Measurements from ENCODE around the gene EVI2A. TPM values are rescaled to one million over a fixed set of nuclear protein-coding genes. Genes with fewer than 3 reads are reported as not detected.

Gene EVI2A
- total RNA-seq, 1 donor from 2014 or later, result 1.1 TPM

- Mint-ChIP-seq H3K27me3 (ENCODE audit: low read depth, unreplicated experiment) (no peaks in the 10 kb centered on the region), H3K4me3 (ENCODE audit: unreplicated experiment) (no peak overlapping the region), H3K9me3 (ENCODE audit: unreplicated experiment) (no peaks in the 10 kb centered on the region), H3K36me3 (ENCODE audit: low read depth, unreplicated experiment) (peaks cover 6% of the 10 kb centered on the region), H3K27ac (ENCODE audit: unreplicated experiment) (no peak overlapping the region), H3K4me1 (ENCODE audit: low read depth, unreplicated experiment) (peaks cover 19% of the 10 kb centered on the region)
- DNase-seq (ENCODE audit: low read depth) (peak; percentile 41), FAIRE-seq (no peak)
- Histone ChIP-seq H3K4me3 (ENCODE audit: insufficient read depth, low read depth, low read length) (no peak overlapping the region), H3K4me1 (ENCODE audit: insufficient read depth, low read length) (no peaks in the 10 kb centered on the region), H3K27me3 (ENCODE audit: insufficient read depth, low read length) (no peaks in the 10 kb centered on the region), H3K4me2 (ENCODE audit: low read length) (no peak overlapping the region), H3K36me3 (ENCODE audit: insufficient read depth, low read length) (peaks cover 3% of the 10 kb centered on the region), H2AFZ (ENCODE audit: low read depth, low read length) (no peak overlapping the region), H3K27ac (ENCODE audit: low read depth, low read length) (no peak overlapping the region), H3K79me2 (ENCODE audit: insufficient read depth, low read length) (no peaks in the 10 kb centered on the region), H3K9me3 (ENCODE audit: insufficient read depth, low read depth, low read length) (no peaks in the 10 kb centered on the region), H4K20me1 (ENCODE audit: insufficient read depth, low read length) (peaks cover 10% of the 10 kb centered on the region), H3K9ac (ENCODE audit: low read length) (no peak overlapping the region)
- TF ChIP-seq CTCF (IDR thresholded peaks at IDR 0.05; ENCODE audit: insufficient read depth, low read depth, low read length), result no peak
- no peak for TF ChIP-seq EZH2 (IDR thresholded peaks at IDR 0.05; ENCODE audit: insufficient read depth, low read length)
Measured at GRCh38 chr17:31294820-31295488, 26.5 kb downstream of the EVI2A start.

- Mint-ChIP-seq H3K9me3 (ENCODE audit: unreplicated experiment) (no peaks in the 10 kb centered on the region), H3K27me3 (ENCODE audit: low read depth, unreplicated experiment) (no peaks in the 10 kb centered on the region), H3K4me1 (ENCODE audit: low read depth, unreplicated experiment) (peaks cover 15% of the 10 kb centered on the region), H3K27ac (ENCODE audit: unreplicated experiment) (no peak overlapping the region), H3K4me3 (ENCODE audit: unreplicated experiment) (no peak overlapping the region), H3K36me3 (ENCODE audit: low read depth, unreplicated experiment) (peaks cover 6% of the 10 kb centered on the region)
- no peak for TF ChIP-seq EZH2 (IDR thresholded peaks at IDR 0.05; ENCODE audit: insufficient read depth, low read length)
- no peak for TF ChIP-seq CTCF (IDR thresholded peaks at IDR 0.05; ENCODE audit: insufficient read depth, low read depth, low read length)
- Histone ChIP-seq H3K27ac (ENCODE audit: low read depth, low read length) (no peak overlapping the region), H3K79me2 (ENCODE audit: insufficient read depth, low read length) (no peaks in the 10 kb centered on the region), H3K36me3 (ENCODE audit: insufficient read depth, low read length) (peaks cover 3% of the 10 kb centered on the region), H3K4me3 (ENCODE audit: insufficient read depth, low read depth, low read length) (no peak overlapping the region), H4K20me1 (ENCODE audit: insufficient read depth, low read length) (peaks cover 10% of the 10 kb centered on the region), H2AFZ (ENCODE audit: low read depth, low read length) (no peak overlapping the region), H3K9ac (ENCODE audit: low read length) (no peak overlapping the region), H3K4me1 (ENCODE audit: insufficient read depth, low read length) (no peaks in the 10 kb centered on the region), H3K9me3 (ENCODE audit: insufficient read depth, low read depth, low read length) (no peaks in the 10 kb centered on the region), H3K27me3 (ENCODE audit: insufficient read depth, low read length) (no peaks in the 10 kb centered on the region), H3K4me2 (ENCODE audit: low read length) (no peak overlapping the region)
- FAIRE-seq, result no peak
- no peak for DNase-seq (ENCODE audit: low read depth)
Measured at GRCh38 chr17:31294231-31294630, 27.2 kb downstream of the EVI2A start.

GRCh38 chr17:31293581-31293980 lies 27.8 kb downstream of the EVI2A start:
- H3K36me3 ChIP-seq (ENCODE audit: insufficient read depth, low read length), result peaks cover 3% of the 10 kb centered on the region
- Mint-ChIP-seq H3K4me1 (ENCODE audit: low read depth, unreplicated experiment) (peaks cover 15% of the 10 kb centered on the region), H3K27me3 (ENCODE audit: low read depth, unreplicated experiment) (no peaks in the 10 kb centered on the region), H3K9me3 (ENCODE audit: unreplicated experiment) (no peaks in the 10 kb centered on the region), H3K4me3 (ENCODE audit: unreplicated experiment) (no peak overlapping the region), H3K36me3 (ENCODE audit: low read depth, unreplicated experiment) (peaks cover 6% of the 10 kb centered on the region), H3K27ac (ENCODE audit: unreplicated experiment) (peak overlapping the region; percentile 43)
- H3K27ac ChIP-seq (ENCODE audit: low read depth, low read length), result no peak overlapping the region
- DNase-seq (ENCODE audit: low read depth) (peak; percentile 42), FAIRE-seq (no peak)
- no peak for TF ChIP-seq CTCF (IDR thresholded peaks at IDR 0.05; ENCODE audit: insufficient read depth, low read depth, low read length)
- TF ChIP-seq EZH2 (IDR thresholded peaks at IDR 0.05; ENCODE audit: insufficient read depth, low read length), result no peak
- H3K27me3 ChIP-seq (ENCODE audit: insufficient read depth, low read length), result no peaks in the 10 kb centered on the region
- H3K79me2 ChIP-seq (ENCODE audit: insufficient read depth, low read length), result no peaks in the 10 kb centered on the region
- H3K4me1 ChIP-seq (ENCODE audit: insufficient read depth, low read length), result no peaks in the 10 kb centered on the region
- no peak overlapping the region for H3K9ac ChIP-seq (ENCODE audit: low read length)
- H2AFZ ChIP-seq (ENCODE audit: low read depth, low read length), result no peak overlapping the region
- no peak overlapping the region for H3K4me3 ChIP-seq (ENCODE audit: insufficient read depth, low read depth, low read length)
- H4K20me1 ChIP-seq (ENCODE audit: insufficient read depth, low read length), result peaks cover 10% of the 10 kb centered on the region
- no peak overlapping the region for H3K4me2 ChIP-seq (ENCODE audit: low read length)
- H3K9me3 ChIP-seq (ENCODE audit: insufficient read depth, low read depth, low read length), result no peaks in the 10 kb centered on the region
